ENCODE measurements around the gene CYP2B6.
"Not testable (repeated sequence)": the region's sequence is repeated elsewhere in the genome, so short reads cannot be mapped to it uniquely, and the experiment has no call there.

The CYP2B6 gene

GRCh38 chr19:40974633-40975037, 16.4 kb upstream of the CYP2B6 start:
- H3K4me3 ChIP-seq (ENCODE audit: control insufficient read depth, low read depth, low read length), result no peak overlapping the region
- peak; percentile 18 for DNase-seq (ENCODE audit: low read depth)
- TF ChIP-seq, protein P1, sequence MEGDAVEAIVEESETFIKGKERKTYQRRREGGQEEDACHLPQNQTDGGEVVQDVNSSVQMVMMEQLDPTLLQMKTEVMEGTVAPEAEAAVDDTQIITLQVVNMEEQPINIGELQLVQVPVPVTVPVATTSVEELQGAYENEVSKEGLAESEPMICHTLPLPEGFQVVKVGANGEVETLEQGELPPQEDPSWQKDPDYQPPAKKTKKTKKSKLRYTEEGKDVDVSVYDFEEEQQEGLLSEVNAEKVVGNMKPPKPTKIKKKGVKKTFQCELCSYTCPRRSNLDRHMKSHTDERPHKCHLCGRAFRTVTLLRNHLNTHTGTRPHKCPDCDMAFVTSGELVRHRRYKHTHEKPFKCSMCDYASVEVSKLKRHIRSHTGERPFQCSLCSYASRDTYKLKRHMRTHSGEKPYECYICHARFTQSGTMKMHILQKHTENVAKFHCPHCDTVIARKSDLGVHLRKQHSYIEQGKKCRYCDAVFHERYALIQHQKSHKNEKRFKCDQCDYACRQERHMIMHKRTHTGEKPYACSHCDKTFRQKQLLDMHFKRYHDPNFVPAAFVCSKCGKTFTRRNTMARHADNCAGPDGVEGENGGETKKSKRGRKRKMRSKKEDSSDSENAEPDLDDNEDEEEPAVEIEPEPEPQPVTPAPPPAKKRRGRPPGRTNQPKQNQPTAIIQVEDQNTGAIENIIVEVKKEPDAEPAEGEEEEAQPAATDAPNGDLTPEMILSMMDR (IDR thresholded peaks at IDR 0.05; ENCODE audit: control insufficient read depth, insufficient read depth, low read depth, low read length, missing control alignments), result peak; percentile 90

DNA sequence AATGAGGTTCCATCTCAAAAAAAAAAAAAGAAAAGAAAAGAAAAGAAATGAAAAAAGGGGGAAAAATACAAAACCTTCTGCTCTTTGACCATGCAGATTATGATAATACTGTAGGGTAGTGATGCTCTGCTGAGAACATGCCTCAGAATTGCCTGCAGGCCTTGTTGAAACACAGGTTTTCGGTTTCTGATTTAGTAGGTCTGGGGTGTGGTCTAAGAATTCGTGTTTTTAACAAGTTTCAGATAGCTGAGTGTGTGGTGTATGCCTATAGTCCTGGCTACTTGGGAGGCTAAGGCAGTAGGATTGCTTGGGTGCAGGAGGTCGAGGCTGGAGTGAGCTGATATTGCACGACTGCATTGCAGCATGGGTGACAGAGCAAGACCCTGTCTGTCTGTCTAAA, 14.9 kb upstream of the CYP2B6 start:
- TF ChIP-seq, protein P1 (IDR thresholded peaks at IDR 0.05; ENCODE audit: control insufficient read depth, insufficient read depth, low read depth, low read length, missing control alignments), result no peak
- DNase-seq (ENCODE audit: low read depth), result no peak

GRCh38 chr19:40976724-40977123, 14.4 kb upstream of the CYP2B6 start:
- TF ChIP-seq, protein P1 (IDR thresholded peaks at IDR 0.05; ENCODE audit: control insufficient read depth, insufficient read depth, low read depth, low read length, missing control alignments), result no peak
- no peak for DNase-seq (ENCODE audit: low read depth)
- no peak overlapping the region for H3K4me3 ChIP-seq (ENCODE audit: control insufficient read depth, low read depth, low read length)

More for the DNA sequence above, 14.9 kb upstream of the CYP2B6 start:
- no peak overlapping the region for H3K4me3 ChIP-seq (ENCODE audit: control insufficient read depth, low read depth, low read length)

GRCh38 chr19:40979759-40980158, 11.3 kb upstream of the CYP2B6 start:
- not testable (repeated sequence) for H3K4me3 ChIP-seq (ENCODE audit: control insufficient read depth, low read depth, low read length); DNase-seq (ENCODE audit: low read depth)

DNA sequence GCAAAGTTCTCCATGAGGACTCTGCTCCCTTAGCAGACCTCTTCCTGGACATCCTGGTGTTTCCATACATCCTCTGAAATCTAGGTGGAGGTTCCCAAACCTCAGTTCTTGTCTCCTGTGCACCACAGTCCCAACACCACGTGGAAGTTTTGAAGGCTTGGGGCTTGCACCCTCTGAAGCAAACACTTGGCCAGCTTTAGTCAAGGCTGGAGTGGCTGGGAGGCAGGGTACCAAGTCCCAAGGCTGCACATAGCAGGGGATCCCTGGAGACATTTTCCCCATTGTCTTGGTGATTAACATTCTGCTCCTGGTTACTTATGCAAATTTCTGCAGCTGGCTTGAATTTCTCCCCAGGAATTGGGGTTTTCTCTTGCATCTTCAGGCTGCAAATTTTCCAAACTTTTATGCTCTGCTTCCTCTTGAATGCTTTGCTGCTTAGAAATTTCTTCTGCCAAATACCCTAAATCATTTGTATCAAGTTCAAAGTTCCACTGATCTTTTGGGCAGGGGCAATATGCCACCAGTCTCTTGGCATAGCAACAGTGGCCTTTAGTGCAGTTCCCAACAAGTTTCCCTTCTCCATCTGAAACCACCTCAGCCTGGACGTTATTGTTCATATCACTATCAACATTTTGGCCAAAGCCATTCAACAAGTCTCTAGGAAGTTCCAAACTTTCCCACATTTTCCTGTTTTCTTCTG, 10.2 kb upstream of the CYP2B6 start:
- not testable (repeated sequence) for H3K4me3 ChIP-seq (ENCODE audit: control insufficient read depth, low read depth, low read length); DNase-seq (ENCODE audit: low read depth)

DNA sequence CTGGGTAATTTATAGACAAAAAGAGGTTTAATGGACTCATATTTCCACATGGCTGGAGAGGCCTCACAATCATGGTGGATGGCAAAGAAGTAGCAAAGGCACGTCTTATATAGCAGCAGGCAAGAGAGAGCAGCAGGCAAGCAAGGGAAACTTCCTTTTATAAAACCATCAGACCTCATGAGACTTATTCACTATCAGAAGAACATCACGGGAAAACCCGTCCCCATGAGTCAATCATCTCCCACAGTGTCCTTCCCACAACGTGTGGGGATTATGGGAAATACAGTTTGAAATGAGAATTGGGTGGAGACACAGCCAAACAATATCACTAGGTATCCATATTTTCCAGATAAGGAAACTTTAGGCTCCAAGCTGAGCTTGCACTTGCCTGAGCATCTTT, 9.5 kb upstream of the CYP2B6 start:
- DNase-seq (ENCODE audit: low read depth), result no peak
- TF ChIP-seq, protein P1 (IDR thresholded peaks at IDR 0.05; ENCODE audit: control insufficient read depth, insufficient read depth, low read depth, low read length, missing control alignments), result no peak
- no peak overlapping the region for H3K4me3 ChIP-seq (ENCODE audit: control insufficient read depth, low read depth, low read length)

- TF ChIP-seq, protein P1 (IDR thresholded peaks at IDR 0.05; ENCODE audit: control insufficient read depth, insufficient read depth, low read depth, low read length, missing control alignments), result no peak
These were observed 8.4 kb upstream of the CYP2B6 start for GRCh38 chr19:40982594-40983101.

DNA sequence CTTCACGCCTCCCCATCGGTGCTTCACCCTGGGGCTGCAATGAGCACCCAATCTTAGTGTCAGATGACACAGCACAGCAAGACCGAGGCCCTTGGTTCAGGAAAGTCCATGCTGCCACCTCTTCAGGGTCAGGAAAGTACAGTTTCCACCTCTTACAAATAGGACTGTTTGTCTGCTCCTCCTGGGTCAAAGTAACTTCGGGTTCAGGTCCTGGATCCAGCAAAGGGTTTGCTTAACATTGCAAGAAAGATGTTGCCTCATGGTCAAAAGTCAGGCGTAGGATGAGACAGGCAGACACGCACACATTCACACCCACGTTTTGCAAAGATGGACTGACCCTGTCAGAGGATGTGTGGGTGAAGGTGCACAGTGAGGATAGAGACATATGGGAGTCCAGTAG, 1.6 kb upstream of the CYP2B6 start:
- no peak for DNase-seq (ENCODE audit: low read depth)
- TF ChIP-seq, protein P1 (IDR thresholded peaks at IDR 0.05; ENCODE audit: control insufficient read depth, insufficient read depth, low read depth, low read length, missing control alignments), result no peak
- no peak overlapping the region for H3K4me3 ChIP-seq (ENCODE audit: control insufficient read depth, low read depth, low read length)

More at GRCh38 chr19:40982594-40983101, 8.4 kb upstream of the CYP2B6 start:
- no peak overlapping the region for H3K4me3 ChIP-seq (ENCODE audit: control insufficient read depth, low read depth, low read length)
- no peak for DNase-seq (ENCODE audit: low read depth)

All from AG09309 (cell line).